DOHH2 (cell line): Measurements from ENCODE around the gene EGFLAM.

Experiments used
- CTCF ChIP-seq: fragments of 200-600 bp; sonication (generic); IDR thresholded peaks from one replicate; pipeline ENCODE4 v1.5.1; 2014; ENCODE audit warnings: antibody characterized with exemption, mild to moderate bottlenecking, low read depth, low read length; ENCODE audit not compliant: poor library complexity, severe bottlenecking
- EZH2phosphoT487 ChIP-seq: fragments of 200-600 bp; sonication (generic); IDR thresholded peaks from 2 replicates; pipeline ENCODE4 v1.6.1; 2017; ENCODE audit warnings: borderline replicate concordance, mild to moderate bottlenecking, antibody characterized with exemption, low read length, moderate library complexity, mixed read lengths

GRCh38 chr5:38471709-38472108 is 213.3 kb downstream of the EGFLAM start:
- no peak for TF ChIP-seq CTCF
- TF ChIP-seq EZH2phosphoT487 = no peak
